Putamen (tissue), 1 donor: ENCODE results near the gene RDM1.

Experiments used
- DNase-seq: peaks from one replicate; pipeline ENCODE4 v3.0.0-alpha.2; 2016; ENCODE audit warnings: low spot score

RDM1 gene

GRCh38 chr17:35870906-35871819 lies 59.4 kb downstream of the RDM1 start:
- DNase-seq, result no peak

GRCh38 chr17:35868737-35869136 lies 61.8 kb downstream of the RDM1 start, which contains the start of gene HEATR9:
Gene HEATR9 (minus strand): TSS chr17:35868891. CDS start chr17:35868742, 149 bp downstream.
- no peak for DNase-seq
